ENCODE data around the gene NDUFS1. TPM values are rescaled to one million over a fixed set of nuclear protein-coding genes. Genes with fewer than 3 reads are reported as not detected.
"Not testable (repeated sequence)": the region's sequence is repeated elsewhere in the genome, so short reads cannot be mapped to it uniquely, and the experiment has no call there.

Gene NDUFS1
- total RNA-seq, 1 donor from 2014 or later: 77.6 TPM

DNA sequence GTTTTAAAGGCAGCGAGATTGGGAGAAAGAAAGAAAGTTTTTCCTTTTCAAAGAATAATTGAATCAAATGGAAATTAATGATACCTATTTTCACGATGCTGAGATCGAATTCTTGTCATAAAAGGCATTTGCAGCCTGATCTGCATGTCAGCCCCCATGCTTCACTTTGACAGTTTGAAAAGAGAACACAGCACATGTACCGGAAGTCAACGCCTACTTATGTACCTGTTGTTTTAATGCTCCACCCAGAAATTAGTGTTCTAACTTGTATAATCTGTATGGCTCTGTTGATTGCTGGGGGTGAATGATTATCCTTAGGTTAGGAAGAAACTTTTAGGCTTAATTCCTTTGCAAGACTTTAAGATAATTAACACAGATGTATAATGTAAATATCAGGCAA is 31.4 kb upstream of the NDUFS1 start:
- no peaks in the 10 kb centered on the region for H3K9me3 Mint-ChIP-seq (ENCODE audit: low read depth)
- no peaks in the 10 kb centered on the region for H3K36me3 Mint-ChIP-seq (ENCODE audit: insufficient read depth)
- H3K27me3 Mint-ChIP-seq: no peaks in the 10 kb centered on the region
- TF ChIP-seq, protein P1, sequence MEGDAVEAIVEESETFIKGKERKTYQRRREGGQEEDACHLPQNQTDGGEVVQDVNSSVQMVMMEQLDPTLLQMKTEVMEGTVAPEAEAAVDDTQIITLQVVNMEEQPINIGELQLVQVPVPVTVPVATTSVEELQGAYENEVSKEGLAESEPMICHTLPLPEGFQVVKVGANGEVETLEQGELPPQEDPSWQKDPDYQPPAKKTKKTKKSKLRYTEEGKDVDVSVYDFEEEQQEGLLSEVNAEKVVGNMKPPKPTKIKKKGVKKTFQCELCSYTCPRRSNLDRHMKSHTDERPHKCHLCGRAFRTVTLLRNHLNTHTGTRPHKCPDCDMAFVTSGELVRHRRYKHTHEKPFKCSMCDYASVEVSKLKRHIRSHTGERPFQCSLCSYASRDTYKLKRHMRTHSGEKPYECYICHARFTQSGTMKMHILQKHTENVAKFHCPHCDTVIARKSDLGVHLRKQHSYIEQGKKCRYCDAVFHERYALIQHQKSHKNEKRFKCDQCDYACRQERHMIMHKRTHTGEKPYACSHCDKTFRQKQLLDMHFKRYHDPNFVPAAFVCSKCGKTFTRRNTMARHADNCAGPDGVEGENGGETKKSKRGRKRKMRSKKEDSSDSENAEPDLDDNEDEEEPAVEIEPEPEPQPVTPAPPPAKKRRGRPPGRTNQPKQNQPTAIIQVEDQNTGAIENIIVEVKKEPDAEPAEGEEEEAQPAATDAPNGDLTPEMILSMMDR (IDR thresholded peaks at IDR 0.05; ENCODE audit: unreplicated experiment): no peak
- no peak for DNase-seq (ENCODE audit: low spot score, unreplicated experiment)
- H3K27ac Mint-ChIP-seq: no peak overlapping the region
- no peak overlapping the region for H3K4me3 Mint-ChIP-seq (ENCODE audit: low read depth)
- no peaks in the 10 kb centered on the region for H3K4me1 Mint-ChIP-seq (ENCODE audit: low read depth)

GRCh38 chr2:206190111-206190510 is 30.9 kb upstream of the NDUFS1 start:
- H3K9me3 Mint-ChIP-seq (ENCODE audit: low read depth): no peaks in the 10 kb centered on the region
- no peaks in the 10 kb centered on the region for H3K4me1 Mint-ChIP-seq (ENCODE audit: low read depth)
- TF ChIP-seq, protein P1 (IDR thresholded peaks at IDR 0.05; ENCODE audit: unreplicated experiment): no peak
- DNase-seq (ENCODE audit: low spot score, unreplicated experiment): no peak
- H3K36me3 Mint-ChIP-seq (ENCODE audit: insufficient read depth): no peaks in the 10 kb centered on the region
- no peaks in the 10 kb centered on the region for H3K27me3 Mint-ChIP-seq
- H3K27ac Mint-ChIP-seq: no peak overlapping the region
- no peak overlapping the region for H3K4me3 Mint-ChIP-seq (ENCODE audit: low read depth)

GRCh38 chr2:206189691-206190090 is 30.4 kb upstream of the NDUFS1 start:
- no peaks in the 10 kb centered on the region for H3K36me3 Mint-ChIP-seq (ENCODE audit: insufficient read depth)
- H3K4me1 Mint-ChIP-seq (ENCODE audit: low read depth): no peaks in the 10 kb centered on the region
- no peaks in the 10 kb centered on the region for H3K27me3 Mint-ChIP-seq
- DNase-seq (ENCODE audit: low spot score, unreplicated experiment): no peak
- H3K27ac Mint-ChIP-seq: no peak overlapping the region
- TF ChIP-seq, protein P1 (IDR thresholded peaks at IDR 0.05; ENCODE audit: unreplicated experiment): no peak
- no peaks in the 10 kb centered on the region for H3K9me3 Mint-ChIP-seq (ENCODE audit: low read depth)
- H3K4me3 Mint-ChIP-seq (ENCODE audit: low read depth): no peak overlapping the region

DNA sequence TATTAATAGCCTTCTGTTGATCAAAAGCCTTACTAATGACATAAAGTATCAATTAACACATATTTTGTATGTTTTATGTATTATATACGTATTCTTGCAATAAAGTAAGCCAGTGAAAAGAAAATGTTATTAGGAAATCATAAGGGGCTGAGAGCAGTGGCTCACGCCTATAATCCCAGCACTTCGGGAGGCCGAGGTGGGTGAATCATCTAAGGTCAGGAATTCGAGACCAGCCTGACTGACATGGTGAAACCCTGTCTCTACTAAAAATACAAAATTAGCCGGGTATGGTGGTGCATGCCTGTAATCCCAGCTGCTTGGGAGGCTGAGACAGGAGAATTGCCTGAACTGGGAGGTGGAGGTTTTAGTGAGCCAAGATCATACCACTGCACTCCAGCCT is 22.3 kb upstream of the NDUFS1 start:
- not testable (repeated sequence) for H3K36me3 Mint-ChIP-seq (ENCODE audit: insufficient read depth); H3K4me3 Mint-ChIP-seq (ENCODE audit: low read depth)

GRCh38 chr2:206176901-206177300 is 17.7 kb upstream of the NDUFS1 start:
- H3K36me3 Mint-ChIP-seq (ENCODE audit: insufficient read depth): no peaks in the 10 kb centered on the region
- H3K27ac Mint-ChIP-seq: no peak overlapping the region
- no peaks in the 10 kb centered on the region for H3K4me1 Mint-ChIP-seq (ENCODE audit: low read depth)
- no peaks in the 10 kb centered on the region for H3K9me3 Mint-ChIP-seq (ENCODE audit: low read depth)
- TF ChIP-seq, protein P1 (IDR thresholded peaks at IDR 0.05; ENCODE audit: unreplicated experiment): no peak
- H3K27me3 Mint-ChIP-seq: no peaks in the 10 kb centered on the region
- no peak overlapping the region for H3K4me3 Mint-ChIP-seq (ENCODE audit: low read depth)
- no peak for DNase-seq (ENCODE audit: low spot score, unreplicated experiment)

More for the DNA sequence above, 22.3 kb upstream of the NDUFS1 start:
- DNase-seq (ENCODE audit: low spot score, unreplicated experiment); H3K27ac Mint-ChIP-seq; H3K9me3 Mint-ChIP-seq (ENCODE audit: low read depth); H3K4me1 Mint-ChIP-seq (ENCODE audit: low read depth); H3K27me3 Mint-ChIP-seq: not testable (repeated sequence)

GRCh38 chr2:206176121-206176520 is 16.9 kb upstream of the NDUFS1 start:
- Mint-ChIP-seq H3K9me3 (ENCODE audit: low read depth) (no peaks in the 10 kb centered on the region), H3K27me3 (no peaks in the 10 kb centered on the region), H3K4me1 (ENCODE audit: low read depth) (no peaks in the 10 kb centered on the region), H3K27ac (no peak overlapping the region), H3K4me3 (ENCODE audit: low read depth) (no peak overlapping the region), H3K36me3 (ENCODE audit: insufficient read depth) (no peaks in the 10 kb centered on the region)
- TF ChIP-seq, protein P1 (IDR thresholded peaks at IDR 0.05; ENCODE audit: unreplicated experiment): no peak
- DNase-seq (ENCODE audit: low spot score, unreplicated experiment): no peak
